AG04450 (cell line): ENCODE data around the gene ACTL7B. TPM values are rescaled to one million over a fixed set of nuclear protein-coding genes. Genes with fewer than 3 reads are reported as not detected.
"Not testable (repeated sequence)": the region's sequence is repeated elsewhere in the genome, so short reads cannot be mapped to it uniquely, and the experiment has no call there.

Experiments
- CTCF ChIA-PET: fragments of 300-600, 350-600 bp; formaldehyde crosslinking; extraction: SDS; loops from one replicate; lab custom pipeline; 2022; ENCODE audit warnings: antibody characterized with exemption, inconsistent platforms; lab: Charles Lee
- POLR2A ChIA-PET: fragments of 350-600 bp; formaldehyde crosslinking; extraction: SDS; loops from one replicate; lab custom pipeline; 2021; ENCODE audit warnings: antibody characterized with exemption, inconsistent platforms; lab: Yijun Ruan, JAX
- DNase-seq: peaks from one replicate; pipeline ENCODE4 v3.0.0-alpha.2; 2011; ENCODE audit warnings: low read depth, low spot score
- H3K27ac ChIP-seq: one replicate; pipeline ENCODE4 v1.5.1; 2012; ENCODE audit warnings: low read depth, low read length, control low read depth
- H3K27me3 ChIP-seq: one replicate; pipeline ENCODE4 v1.6.0; 2012; ENCODE audit warnings: low read length; ENCODE audit not compliant: control insufficient read depth, insufficient read depth
- H3K4me3 ChIP-seq: 2 replicates; pipeline ENCODE4 v1.5.1; 2011; ENCODE audit warnings: mild to moderate bottlenecking, low read depth, low read length, control low read depth
- H3K9me3 ChIP-seq: 2 replicates; pipeline ENCODE4 v1.5.1; 2012; ENCODE audit warnings: low read length; ENCODE audit not compliant: control insufficient read depth, insufficient read depth
- polyA plus RNA-seq: library from polyadenylated mRNA; depleted of rRNA; stranded (reverse); fragments of >200 nt; gene quantifications from 2 replicates; pipeline ENCODE4 v1.2.3, GENCODE V29; 2011
- TF ChIP-seq, protein P1 (sequence below): IDR thresholded peaks from 2 replicates; pipeline ENCODE4 v1.5.1; 2011; ENCODE audit warnings: low read depth, low read length, control low read depth, inconsistent platforms

Gene ACTL7B
- polyA plus RNA-seq, 1 experiment = not detected

DNA sequence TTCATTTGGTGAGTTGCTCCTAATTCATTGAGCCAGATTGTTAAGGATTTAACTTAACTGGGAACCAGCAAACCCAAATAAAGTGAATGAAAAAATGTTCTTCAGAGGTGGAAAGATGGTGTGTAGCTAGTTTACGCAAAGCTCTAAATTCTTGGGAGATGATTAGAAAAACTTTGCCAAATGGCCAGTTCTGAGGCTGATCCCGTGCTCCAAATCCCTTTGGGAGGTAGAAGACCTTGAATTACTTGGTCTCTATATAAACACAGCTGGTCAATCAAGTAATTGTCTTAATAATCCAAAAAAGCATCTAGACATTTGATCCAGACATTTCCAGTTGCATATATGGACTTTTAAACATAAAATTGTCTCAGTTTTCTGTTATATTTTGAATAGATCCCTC, 11.4 kb downstream of the ACTL7B start:
- CTCF ChIA-PET = no interaction called here
- DNase-seq = no peak
- H3K27ac ChIP-seq = no peak overlapping the region

DNA sequence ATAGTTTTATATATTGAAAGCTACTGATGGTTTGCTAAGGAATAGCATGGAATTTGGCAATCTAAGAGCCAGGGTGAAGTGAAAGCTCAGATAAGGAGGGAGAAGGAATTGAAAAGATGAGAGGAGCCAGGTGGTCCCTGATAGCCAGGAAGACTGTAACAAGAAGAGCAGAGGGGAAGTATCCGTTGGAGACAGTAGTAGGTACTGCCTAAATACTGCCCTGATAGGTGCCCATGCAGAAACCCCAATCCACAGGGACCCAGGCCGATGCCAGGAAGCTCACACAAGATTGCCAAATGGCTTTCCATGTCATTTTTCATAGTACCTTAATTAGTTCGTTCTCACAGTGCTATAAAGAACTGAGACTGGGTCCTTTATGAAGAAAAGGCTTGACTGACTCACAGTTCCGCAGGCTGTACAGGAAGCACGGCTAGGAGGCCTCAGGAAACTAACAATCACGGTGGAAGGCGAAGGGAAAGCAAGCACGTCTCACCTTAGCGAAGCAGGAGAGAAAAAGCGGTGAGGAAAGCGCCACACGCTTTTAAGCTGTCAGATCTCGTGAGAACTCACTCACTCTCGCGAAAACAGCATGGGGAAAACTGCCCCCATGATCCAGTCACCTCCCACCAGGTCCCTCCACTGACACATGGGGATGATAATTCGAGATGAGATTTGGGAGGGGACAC, 13.0 kb downstream of the ACTL7B start:
- no peak overlapping the region for H3K4me3 ChIP-seq
- TF ChIP-seq, protein P1, sequence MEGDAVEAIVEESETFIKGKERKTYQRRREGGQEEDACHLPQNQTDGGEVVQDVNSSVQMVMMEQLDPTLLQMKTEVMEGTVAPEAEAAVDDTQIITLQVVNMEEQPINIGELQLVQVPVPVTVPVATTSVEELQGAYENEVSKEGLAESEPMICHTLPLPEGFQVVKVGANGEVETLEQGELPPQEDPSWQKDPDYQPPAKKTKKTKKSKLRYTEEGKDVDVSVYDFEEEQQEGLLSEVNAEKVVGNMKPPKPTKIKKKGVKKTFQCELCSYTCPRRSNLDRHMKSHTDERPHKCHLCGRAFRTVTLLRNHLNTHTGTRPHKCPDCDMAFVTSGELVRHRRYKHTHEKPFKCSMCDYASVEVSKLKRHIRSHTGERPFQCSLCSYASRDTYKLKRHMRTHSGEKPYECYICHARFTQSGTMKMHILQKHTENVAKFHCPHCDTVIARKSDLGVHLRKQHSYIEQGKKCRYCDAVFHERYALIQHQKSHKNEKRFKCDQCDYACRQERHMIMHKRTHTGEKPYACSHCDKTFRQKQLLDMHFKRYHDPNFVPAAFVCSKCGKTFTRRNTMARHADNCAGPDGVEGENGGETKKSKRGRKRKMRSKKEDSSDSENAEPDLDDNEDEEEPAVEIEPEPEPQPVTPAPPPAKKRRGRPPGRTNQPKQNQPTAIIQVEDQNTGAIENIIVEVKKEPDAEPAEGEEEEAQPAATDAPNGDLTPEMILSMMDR = no peak
- no peak overlapping the region for H3K27ac ChIP-seq
- no peak for DNase-seq
- H3K9me3 ChIP-seq = no peaks in the 10 kb centered on the region
- POLR2A ChIA-PET = no interaction called here
- CTCF ChIA-PET = no interaction called here
- peaks cover 7% of the 10 kb centered on the region for H3K27me3 ChIP-seq

More for the DNA sequence above, 11.4 kb downstream of the ACTL7B start:
- Histone ChIP-seq H3K27me3 (peaks cover 7% of the 10 kb centered on the region), H3K4me3 (no peak overlapping the region), H3K9me3 (no peaks in the 10 kb centered on the region)
- POLR2A ChIA-PET = no interaction called here
- TF ChIP-seq, protein P1 = no peak

DNA sequence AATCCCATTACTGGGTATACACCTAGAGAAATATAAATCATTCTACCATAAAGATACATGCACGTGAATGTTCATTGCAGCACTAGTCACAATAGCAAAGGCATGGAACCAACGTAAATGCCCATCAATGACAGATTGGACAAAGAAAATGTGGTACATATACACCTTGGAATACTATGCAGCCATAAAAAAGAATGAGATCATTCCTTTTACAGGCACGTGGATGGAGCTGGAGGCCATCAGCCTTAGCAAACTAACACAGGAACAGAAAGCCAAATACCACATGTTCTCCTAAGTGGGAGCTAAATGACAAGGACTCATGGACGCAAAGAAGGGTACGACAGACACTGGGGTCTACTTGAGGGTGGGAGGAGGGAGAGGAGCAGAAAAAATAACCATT, 16.2 kb downstream of the ACTL7B start:
- H3K4me3 ChIP-seq, CTCF ChIA-PET, H3K9me3 ChIP-seq, DNase-seq, H3K27ac ChIP-seq, H3K27me3 ChIP-seq, POLR2A ChIA-PET: not testable (repeated sequence)

DNA sequence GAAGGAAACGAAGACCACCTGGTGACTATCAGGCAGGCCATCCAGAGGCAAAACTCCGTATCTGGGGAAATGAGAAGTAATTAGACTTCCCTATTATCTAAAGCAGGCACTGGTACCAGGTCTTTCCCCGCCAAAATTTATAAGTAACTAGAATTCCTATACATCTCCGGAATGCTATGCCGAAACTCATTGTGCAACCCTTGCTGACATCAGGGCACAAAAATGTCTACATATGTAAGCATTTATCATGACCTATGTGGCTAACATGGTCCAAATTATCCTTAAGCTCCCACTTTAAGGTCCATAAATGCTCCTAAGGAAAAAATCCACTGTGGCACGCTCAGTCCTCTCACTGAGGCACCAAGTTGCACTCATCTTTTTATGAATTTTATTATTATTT, 17.8 kb downstream of the ACTL7B start:
- TF ChIP-seq, protein P1 = no peak
- ChIA-PET POLR2A (no interaction called here), CTCF (interaction anchor here (0.8 kb wide), 1 partner anchor 116 kb away, joined by 4 read pairs; no protein-coding TSS in a partner anchor)
- Histone ChIP-seq H3K27ac (no peak overlapping the region), H3K27me3 (peaks cover 7% of the 10 kb centered on the region), H3K4me3 (no peak overlapping the region), H3K9me3 (no peaks in the 10 kb centered on the region)
- no peak for DNase-seq

DNA sequence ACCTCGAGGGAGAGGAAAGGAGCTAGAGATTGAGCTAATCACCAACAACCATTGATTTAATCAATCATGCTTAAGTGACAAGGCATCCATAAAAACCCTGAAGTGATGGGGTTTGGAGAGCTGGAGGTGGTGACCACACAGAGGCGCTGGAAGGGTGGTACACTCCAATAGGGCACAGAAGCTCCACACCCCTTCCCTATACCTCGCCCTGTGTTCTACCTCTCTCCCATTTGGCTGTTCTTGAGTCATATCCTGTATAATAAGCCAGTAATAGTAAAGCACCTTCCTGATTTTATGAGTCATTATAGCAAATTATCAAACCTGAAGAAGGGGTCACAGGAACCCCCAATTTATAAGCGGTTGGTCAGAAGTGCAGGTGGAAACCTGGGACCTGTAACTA, 18.3 kb downstream of the ACTL7B start:
- ChIA-PET CTCF (interaction anchor here (0.8 kb wide), 1 partner anchor 117 kb away, joined by 4 read pairs; no protein-coding TSS in a partner anchor), POLR2A (no interaction called here)
- no peak overlapping the region for H3K4me3 ChIP-seq
- H3K9me3 ChIP-seq = no peaks in the 10 kb centered on the region
- no peak for DNase-seq
- TF ChIP-seq, protein P1 = no peak
- H3K27ac ChIP-seq = no peak overlapping the region
- H3K27me3 ChIP-seq = peaks cover 3% of the 10 kb centered on the region
